Measurements from ENCODE around the gene KCNJ15. TPM values are rescaled to one million over a fixed set of nuclear protein-coding genes. Genes with fewer than 3 reads are reported as not detected.

Gene KCNJ15
- total RNA-seq, 1 experiment from 2014 or later = not detected

DNA sequence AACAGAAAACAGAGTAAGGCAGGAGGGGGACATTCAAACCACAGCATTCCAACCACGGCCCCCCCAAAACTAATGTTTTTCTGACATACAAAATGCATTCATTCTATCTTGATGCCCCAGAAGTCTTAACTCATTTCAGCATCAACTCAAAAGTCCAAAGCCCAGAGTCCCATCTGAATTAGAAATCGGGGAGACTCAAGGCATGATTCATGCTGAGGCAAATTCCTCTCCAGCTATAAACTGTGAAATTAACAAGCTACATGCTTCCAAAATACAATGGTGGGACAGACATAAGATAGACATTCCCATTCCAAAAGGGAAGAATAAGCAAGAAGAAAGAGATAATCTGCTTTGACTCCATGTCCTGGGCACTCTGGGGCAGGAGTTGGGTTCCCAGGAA is 73.9 kb downstream of the KCNJ15 start:
- ChIA-PET RAD21 (ENCODE audit: low non-redundant PET in 1 of 2, low total read pairs in 2 of 2, uncharacterized antibody in 2 of 2, unreplicated experiment in 2 of 2) (no interaction called here), POLR2A (no interaction called here), CTCF (no interaction called here)
- no peaks in the 10 kb centered on the region for H3K27me3 ChIP-seq (ENCODE audit: insufficient read depth, low read length)
- H3K4me3 ChIP-seq (replicated peaks in 1 of 2; ENCODE audit: low read depth in 1 of 2, low read length in 2 of 2) = no peak overlapping the region
- TF ChIP-seq YY1 (IDR thresholded peaks at IDR 0.05; ENCODE audit: extremely low read depth, insufficient replicate concordance, low read depth, low read length) (no peak), MAX (IDR thresholded peaks at IDR 0.05) (no peak), POLR2AphosphoS5 (IDR thresholded peaks at IDR 0.05; ENCODE audit: low read depth, low read length) (no peak), FOSL1 (IDR thresholded peaks at IDR 0.05; ENCODE audit: low read depth) (no peak), SIN3A (IDR thresholded peaks at IDR 0.05; ENCODE audit: low read depth) (no peak), ELF1 (IDR thresholded peaks at IDR 0.05; ENCODE audit: borderline replicate concordance, low read depth) (no peak), SRF (IDR thresholded peaks at IDR 0.05; ENCODE audit: low read depth) (no peak), ZNF274 (IDR thresholded peaks at IDR 0.05; ENCODE audit: low read depth, low read length) (no peak), SP1 (IDR thresholded peaks at IDR 0.05; ENCODE audit: low read depth) (no peak)
- TF ChIP-seq, protein P1, sequence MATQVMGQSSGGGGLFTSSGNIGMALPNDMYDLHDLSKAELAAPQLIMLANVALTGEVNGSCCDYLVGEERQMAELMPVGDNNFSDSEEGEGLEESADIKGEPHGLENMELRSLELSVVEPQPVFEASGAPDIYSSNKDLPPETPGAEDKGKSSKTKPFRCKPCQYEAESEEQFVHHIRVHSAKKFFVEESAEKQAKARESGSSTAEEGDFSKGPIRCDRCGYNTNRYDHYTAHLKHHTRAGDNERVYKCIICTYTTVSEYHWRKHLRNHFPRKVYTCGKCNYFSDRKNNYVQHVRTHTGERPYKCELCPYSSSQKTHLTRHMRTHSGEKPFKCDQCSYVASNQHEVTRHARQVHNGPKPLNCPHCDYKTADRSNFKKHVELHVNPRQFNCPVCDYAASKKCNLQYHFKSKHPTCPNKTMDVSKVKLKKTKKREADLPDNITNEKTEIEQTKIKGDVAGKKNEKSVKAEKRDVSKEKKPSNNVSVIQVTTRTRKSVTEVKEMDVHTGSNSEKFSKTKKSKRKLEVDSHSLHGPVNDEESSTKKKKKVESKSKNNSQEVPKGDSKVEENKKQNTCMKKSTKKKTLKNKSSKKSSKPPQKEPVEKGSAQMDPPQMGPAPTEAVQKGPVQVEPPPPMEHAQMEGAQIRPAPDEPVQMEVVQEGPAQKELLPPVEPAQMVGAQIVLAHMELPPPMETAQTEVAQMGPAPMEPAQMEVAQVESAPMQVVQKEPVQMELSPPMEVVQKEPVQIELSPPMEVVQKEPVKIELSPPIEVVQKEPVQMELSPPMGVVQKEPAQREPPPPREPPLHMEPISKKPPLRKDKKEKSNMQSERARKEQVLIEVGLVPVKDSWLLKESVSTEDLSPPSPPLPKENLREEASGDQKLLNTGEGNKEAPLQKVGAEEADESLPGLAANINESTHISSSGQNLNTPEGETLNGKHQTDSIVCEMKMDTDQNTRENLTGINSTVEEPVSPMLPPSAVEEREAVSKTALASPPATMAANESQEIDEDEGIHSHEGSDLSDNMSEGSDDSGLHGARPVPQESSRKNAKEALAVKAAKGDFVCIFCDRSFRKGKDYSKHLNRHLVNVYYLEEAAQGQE (IDR thresholded peaks at IDR 0.05; ENCODE audit: low read depth) = no peak
- no peaks in the 10 kb centered on the region for H3K9me2 ChIP-seq (ENCODE audit: insufficient read depth)
- intact Hi-C loops (cut with micrococcal nuclease) = no loop called here
- no peak for ATAC-seq
- BruUV-seq (replicated peaks) = no TSS peak
- H3K79me2 ChIP-seq (ENCODE audit: insufficient read depth, low read length) = no peaks in the 10 kb centered on the region
- H3K4me1 ChIP-seq (ENCODE audit: control insufficient read depth in 1 of 2, insufficient read depth in 2 of 2, low read length in 2 of 2) = no peaks in the 10 kb centered on the region
- H3K4me2 ChIP-seq (ENCODE audit: low read length) = no peak overlapping the region
- DNase-seq (ENCODE audit: low read depth, low spot score) = no peak
- no peak overlapping the region for H3K27ac ChIP-seq (ENCODE audit: low read depth, low read length)
- no peak overlapping the region for H2AFZ ChIP-seq (ENCODE audit: low read depth, low read length, poor library complexity, severe bottlenecking)
- H3K9me3 ChIP-seq (ENCODE audit: control insufficient read depth in 1 of 2, insufficient read depth in 1 of 2, low read depth in 1 of 2, low read length in 2 of 2) = peaks cover 0 to under 1% of the 10 kb centered on the region in 2 experiments; a peak in 1 of 4 replicates
- H3K9ac ChIP-seq (ENCODE audit: low read length) = no peak overlapping the region
- no peaks in the 10 kb centered on the region for H4K20me1 ChIP-seq (ENCODE audit: insufficient read depth)
- no peaks in the 10 kb centered on the region for H3K36me3 ChIP-seq (ENCODE audit: control insufficient read depth in 1 of 2, insufficient read depth in 2 of 2, low read length in 2 of 2)

All from HCT116 (cell line).